ENCODE results near the gene SLC27A1. TPM values are rescaled to one million over a fixed set of nuclear protein-coding genes. Genes with fewer than 3 reads are reported as not detected.

The SLC27A1 gene
- 12.1 and 15.5 TPM in 2 replicates for total RNA-seq (ENCODE audit: low replicate concordance)
- long read RNA-seq, partial matches to known transcripts: 0 of 1 reads
- long read RNA-seq, other reads (novel, unspliced or antisense): 1 of 1 reads

- no peaks in the 10 kb centered on the region for H3K36me3 Mint-ChIP-seq
- H3K4me3 Mint-ChIP-seq: peak within 1 kb of the TSS; percentile 98
- H3K9me3 Mint-ChIP-seq: no peaks in the 10 kb centered on the region
- DNase-seq (ENCODE audit: extremely low spot score, unreplicated experiment): peak; percentile 99
- H3K27ac Mint-ChIP-seq: peak within 1 kb of the TSS; percentile 93
- peaks cover 3% of the 10 kb centered on the region for H3K27me3 Mint-ChIP-seq
- peaks cover 18% of the 10 kb centered on the region for H3K4me1 Mint-ChIP-seq (ENCODE audit: unreplicated experiment)
- TF ChIP-seq CTCF (conservative IDR thresholded peaks at IDR 0.05): peak; percentile 21
Observed at GRCh38 chr19:17470068-17470841, at the start of gene SLC27A1. SLC27A1 (plus strand) TSS chr19:17470524; CDS start chr19:17470541, 17 bp downstream.

DNA sequence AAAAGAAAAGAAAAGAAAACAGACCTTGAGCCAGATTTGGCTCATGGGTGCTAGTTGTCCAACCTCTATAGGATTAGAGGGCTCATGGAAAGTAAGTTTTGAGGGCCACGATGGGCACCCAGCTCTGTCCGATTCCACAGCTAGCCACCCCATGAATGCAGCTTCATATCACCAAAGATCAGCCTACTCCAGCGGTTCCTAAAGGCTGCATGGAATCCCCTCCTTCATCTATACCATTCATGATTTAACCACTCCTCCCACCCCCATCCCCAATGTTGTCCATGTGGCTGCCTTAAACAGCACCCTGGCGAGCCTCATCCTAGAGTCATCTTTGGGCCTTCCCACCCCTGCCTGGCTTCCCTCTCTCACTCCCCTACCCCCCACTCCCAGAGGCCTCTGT, 48.4 kb upstream of the SLC27A1 start:
- Mint-ChIP-seq H3K27me3 (peaks cover 6% of the 10 kb centered on the region), H3K4me3 (no peak overlapping the region)

DNA sequence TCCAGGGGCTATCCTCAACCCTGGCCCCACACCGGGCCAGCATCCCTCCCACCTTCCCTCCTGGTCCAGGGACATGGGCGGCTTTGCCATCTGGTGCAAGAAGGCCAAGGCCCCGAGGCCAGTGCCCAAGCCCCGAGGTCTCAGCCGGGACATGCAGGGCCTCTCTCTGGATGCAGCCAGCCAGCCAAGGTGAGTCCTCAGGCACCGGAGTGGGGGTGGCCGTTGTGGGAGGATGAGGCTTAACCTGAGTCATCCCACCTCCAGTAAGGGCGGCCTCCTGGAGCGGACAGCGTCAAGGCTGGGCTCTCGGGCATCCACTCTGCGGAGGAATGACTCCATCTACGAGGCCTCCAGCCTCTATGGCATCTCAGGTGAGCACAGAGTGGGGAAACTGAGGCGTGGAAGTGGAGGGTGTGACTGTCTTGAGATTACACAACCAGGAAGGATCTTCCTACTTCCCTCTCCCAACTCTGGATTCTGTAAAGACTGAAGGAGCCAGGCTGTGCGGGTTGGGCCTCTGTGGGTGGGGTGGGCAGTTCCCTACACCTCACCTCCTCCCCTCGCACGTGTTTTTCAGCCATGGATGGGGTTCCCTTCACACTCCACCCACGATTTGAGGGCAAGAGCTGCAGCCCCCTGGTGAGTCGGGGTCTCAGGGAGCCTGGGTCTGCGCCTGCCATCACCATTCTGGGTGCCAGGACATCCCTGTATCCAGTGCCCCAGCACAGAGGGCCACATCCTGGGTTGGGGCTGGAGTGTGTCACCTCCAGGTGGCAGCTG, 46.7 kb upstream of the SLC27A1 start:
- peaks cover 4% of the 10 kb centered on the region for H3K27me3 Mint-ChIP-seq
- no peak overlapping the region for H3K4me3 Mint-ChIP-seq
- H3K9me3 Mint-ChIP-seq: no peaks in the 10 kb centered on the region
- H3K27ac Mint-ChIP-seq: no peak overlapping the region
- no peak for TF ChIP-seq CTCF (conservative IDR thresholded peaks at IDR 0.05)
- no peaks in the 10 kb centered on the region for H3K36me3 Mint-ChIP-seq
- DNase-seq (ENCODE audit: extremely low spot score, unreplicated experiment): no peak
- peaks cover 13% of the 10 kb centered on the region for H3K4me1 Mint-ChIP-seq (ENCODE audit: unreplicated experiment)

More for the DNA sequence above, 48.4 kb upstream of the SLC27A1 start:
- Mint-ChIP-seq H3K9me3 (no peaks in the 10 kb centered on the region), H3K4me1 (ENCODE audit: unreplicated experiment) (peaks cover 13% of the 10 kb centered on the region), H3K36me3 (no peaks in the 10 kb centered on the region), H3K27ac (no peak overlapping the region)
- TF ChIP-seq CTCF (conservative IDR thresholded peaks at IDR 0.05): no peak
- no peak for DNase-seq (ENCODE audit: extremely low spot score, unreplicated experiment)

- Mint-ChIP-seq H3K36me3 (no peaks in the 10 kb centered on the region), H3K27ac (no peak overlapping the region), H3K27me3 (no peaks in the 10 kb centered on the region), H3K4me3 (peak overlapping the region; percentile 54), H3K9me3 (no peaks in the 10 kb centered on the region), H3K4me1 (ENCODE audit: unreplicated experiment) (peaks cover 5% of the 10 kb centered on the region)
- peak; percentile 78 for DNase-seq (ENCODE audit: extremely low spot score, unreplicated experiment)
- TF ChIP-seq CTCF (conservative IDR thresholded peaks at IDR 0.05): peak; percentile 72
Observed at GRCh38 chr19:17424743-17425365, 45.5 kb upstream of the SLC27A1 start.

GRCh38 chr19:17429641-17430113, 40.6 kb upstream of the SLC27A1 start:
- Mint-ChIP-seq H3K27me3 (no peaks in the 10 kb centered on the region), H3K4me3 (no peak overlapping the region)

More at GRCh38 chr19:17429641-17430113, 40.6 kb upstream of the SLC27A1 start:
- Mint-ChIP-seq H3K9me3 (no peaks in the 10 kb centered on the region), H3K27ac (no peak overlapping the region), H3K4me1 (ENCODE audit: unreplicated experiment) (no peaks in the 10 kb centered on the region), H3K36me3 (no peaks in the 10 kb centered on the region)
- DNase-seq (ENCODE audit: extremely low spot score, unreplicated experiment): no peak
- no peak for TF ChIP-seq CTCF (conservative IDR thresholded peaks at IDR 0.05)
